ENCODE measurements around the gene EGFL7. TPM values are rescaled to one million over a fixed set of nuclear protein-coding genes. Genes with fewer than 3 reads are reported as not detected.

Gene EGFL7
- total and polyA plus RNA-seq, 2 of the 13 experiments (the other 11 are each of a cell fraction or from before 2014, with no cell fraction given) = 0.20 to 5.1 TPM

GRCh38 chr9:136644343-136644592 is 18.4 kb upstream of the EGFL7 start:
- Histone ChIP-seq H3K27me3 (ENCODE audit: control insufficient read depth in 1 of 2, insufficient read depth in 2 of 2, low read length in 2 of 2) (peaks cover 3 to 37% of the 10 kb centered on the region in 2 experiments), H3K79me2 (ENCODE audit: insufficient read depth, low read length) (no peaks in the 10 kb centered on the region), H3K9ac (ENCODE audit: insufficient read depth, low read depth, low read length) (no peak overlapping the region), H3K36me3 (replicated peaks in 1 of 2; ENCODE audit: control insufficient read depth in 1 of 2, insufficient read depth in 2 of 2, low read length in 2 of 2) (no peaks in the 10 kb centered on the region), H2AFZ (ENCODE audit: low read length) (no peak overlapping the region), H3K4me1 (ENCODE audit: insufficient read depth, low read length) (peaks cover 40% of the 10 kb centered on the region), H4K20me1 (ENCODE audit: insufficient read depth, low read length) (no peaks in the 10 kb centered on the region), H3K4me3 (replicated peaks in 1 of 3; ENCODE audit: insufficient read depth in 1 of 3, low read depth in 2 of 3, low read length in 3 of 3) (peak overlapping the region in 1 of 3 experiments; percentile 67; a peak in 1 of 6 replicates), H3K9me3 (ENCODE audit: low read length) (no peaks in the 10 kb centered on the region), H3K27ac (ENCODE audit: extremely low read length, insufficient read depth, low read length) (no peak overlapping the region), H3K4me2 (ENCODE audit: low read depth, low read length) (peak overlapping the region; percentile 88)
- WGBS (ENCODE audit: low lambda C conversion rate) = no CpG with 5 or more reads among the region's 15 CpGs
- BruUV-seq (replicated peaks) = no TSS peak
- DNase-seq (ENCODE audit: low spot score) (no peak), FAIRE-seq (no peak), ATAC-seq (no peak)
- in situ Hi-C loops (cut with HindIII; ENCODE audit: extremely low pct_ligation_motif_present, low pct_unique_long_range_greater_than_20kb) = loop anchor here (25.0 kb wide), 1 partner anchor 307 kb away; the partner anchor contains the start of gene GPSM1
- CTCF ChIA-PET (ENCODE audit: low intra/inter-chr PET ratio, low total read pairs) = interaction anchor here (0.8 to 1.5 kb wide), 4 partner anchors 14 to 160 kb away, joined by 3 to 8 read pairs (median 4); no protein-coding TSS in a partner anchor
- POLR2A ChIA-PET = interaction anchor here (1.4 kb wide), 1 partner anchor 281 kb away, joined by 4 read pairs; the partner anchor contains the start of gene DNLZ
- intact Hi-C loops (cut with micrococcal nuclease; ENCODE audit: unreplicated experiment) = no loop called here
- TF ChIP-seq ZNF547 (CRISPR knock-in tag; IDR thresholded peaks at IDR 0.05) (0 out of 2 replicates have a peak, but pooled peaks have one; percentile 61), SIN3A (IDR thresholded peaks at IDR 0.05; ENCODE audit: borderline replicate concordance, low read depth, low read length) (no peak), SIX1 (CRISPR knock-in tag; IDR thresholded peaks at IDR 0.05; ENCODE audit: borderline replicate concordance) (no peak), EHMT2 (IDR thresholded peaks at IDR 0.05; ENCODE audit: borderline replicate concordance, low read depth, low read length) (no peak), SATB2 (CRISPR knock-in tag; IDR thresholded peaks at IDR 0.05) (no peak), NFIB (CRISPR knock-in tag; IDR thresholded peaks at IDR 0.05; ENCODE audit: borderline replicate concordance) (no peak), BCL3 (CRISPR knock-in tag; IDR thresholded peaks at IDR 0.05) (peak; percentile 19; the same call in 1 of the 2 replicates), MXD3 (CRISPR knock-in tag; IDR thresholded peaks at IDR 0.05) (no peak), ZNF670 (CRISPR knock-in tag; IDR thresholded peaks at IDR 0.05; ENCODE audit: borderline replicate concordance) (no peak), ZNF33B (CRISPR knock-in tag; IDR thresholded peaks at IDR 0.05) (no peak), SP4 (CRISPR knock-in tag; IDR thresholded peaks at IDR 0.05) (0 out of 2 replicates have a peak, but pooled peaks have one; percentile 16), ZNF512B (CRISPR knock-in tag; IDR thresholded peaks at IDR 0.05; ENCODE audit: borderline replicate concordance) (no peak), HES4 (CRISPR knock-in tag; IDR thresholded peaks at IDR 0.05; ENCODE audit: borderline replicate concordance) (peak; percentile 1; the same call in 1 of the 2 replicates), SP5 (CRISPR knock-in tag; IDR thresholded peaks at IDR 0.05; ENCODE audit: borderline replicate concordance, low read depth) (no peak), ZNF136 (CRISPR knock-in tag; IDR thresholded peaks at IDR 0.05; ENCODE audit: low read depth) (peak; percentile 60; the same call in 1 of the 2 replicates)
- TF ChIP-seq, protein P1, sequence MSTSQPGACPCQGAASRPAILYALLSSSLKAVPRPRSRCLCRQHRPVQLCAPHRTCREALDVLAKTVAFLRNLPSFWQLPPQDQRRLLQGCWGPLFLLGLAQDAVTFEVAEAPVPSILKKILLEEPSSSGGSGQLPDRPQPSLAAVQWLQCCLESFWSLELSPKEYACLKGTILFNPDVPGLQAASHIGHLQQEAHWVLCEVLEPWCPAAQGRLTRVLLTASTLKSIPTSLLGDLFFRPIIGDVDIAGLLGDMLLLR (CRISPR knock-in tag; IDR thresholded peaks at IDR 0.05) = no peak
- TF ChIP-seq, protein P2, sequence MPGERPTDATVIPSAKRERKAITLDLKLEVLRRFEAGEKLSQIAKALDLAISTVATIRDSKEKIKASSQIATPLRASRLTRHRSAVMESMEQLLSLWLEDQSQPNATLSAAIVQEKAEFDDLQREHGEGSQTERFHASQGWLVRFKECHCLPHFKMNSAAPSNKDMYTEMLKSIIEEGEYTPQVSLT (CRISPR knock-in tag; IDR thresholded peaks at IDR 0.05; ENCODE audit: borderline replicate concordance, low read depth) = no peak
- TF ChIP-seq, protein P3, sequence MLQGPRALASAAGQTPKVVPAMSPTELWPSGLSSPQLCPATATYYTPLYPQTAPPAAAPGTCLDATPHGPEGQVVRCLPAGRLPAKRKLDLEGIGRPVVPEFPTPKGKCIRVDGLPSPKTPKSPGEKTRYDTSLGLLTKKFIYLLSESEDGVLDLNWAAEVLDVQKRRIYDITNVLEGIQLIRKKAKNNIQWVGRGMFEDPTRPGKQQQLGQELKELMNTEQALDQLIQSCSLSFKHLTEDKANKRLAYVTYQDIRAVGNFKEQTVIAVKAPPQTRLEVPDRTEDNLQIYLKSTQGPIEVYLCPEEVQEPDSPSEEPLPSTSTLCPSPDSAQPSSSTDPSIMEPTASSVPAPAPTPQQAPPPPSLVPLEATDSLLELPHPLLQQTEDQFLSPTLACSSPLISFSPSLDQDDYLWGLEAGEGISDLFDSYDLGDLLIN (CRISPR knock-in tag; IDR thresholded peaks at IDR 0.05; ENCODE audit: borderline replicate concordance) = no peak

Measured in HepG2 (cell line).